Keratinocyte (primary cell): ENCODE data around the gene ARPC3. TPM values are rescaled to one million over a fixed set of nuclear protein-coding genes. Genes with fewer than 3 reads are reported as not detected.
"Not testable (repeated sequence)": the region's sequence is repeated elsewhere in the genome, so short reads cannot be mapped to it uniquely, and the experiment has no call there.

ENCODE experiments used
- DNase-seq: peaks from one replicate; pipeline ENCODE4 v3.0.0-alpha.2; 2011; ENCODE audit warnings: low read depth, missing footprints, low spot score
- FAIRE-seq: peaks from 2 replicates; lab custom pipeline; 2011; peaks lifted over from hg19 to GRCh38; lab: Jason Lieb, UNC
- H2AFZ ChIP-seq: 2 replicates; pipeline ENCODE4 v1.6.0; 2012; ENCODE audit warnings: low read length, control low read depth, inconsistent platforms; ENCODE audit not compliant: control insufficient read depth
- H3K27ac ChIP-seq: 2 replicates; pipeline ENCODE4 v1.5.1; 2011; ENCODE audit warnings: low read length; ENCODE audit not compliant: control insufficient read depth, insufficient read depth
- H3K27me3 ChIP-seq: 3 replicates; pipeline ENCODE4 v1.6.0; 2011; ENCODE audit warnings: low read length; ENCODE audit not compliant: control insufficient read depth, insufficient read depth; ENCODE audit errors: extremely low read depth
- H3K36me3 ChIP-seq, 2 experiments: 2 replicates in 1 of 2; 3 replicates in 1 of 2; pipeline ENCODE4 v1.5.1; 2011; ENCODE audit warnings: low read length in 2 of 2, mild to moderate bottlenecking in 1 of 2; ENCODE audit not compliant: control insufficient read depth in 2 of 2, insufficient read depth in 2 of 2; ENCODE audit errors: extremely low read depth in 1 of 2
- H3K4me1 ChIP-seq: 3 replicates; pipeline ENCODE4 v1.5.1; 2011; ENCODE audit warnings: low read length; ENCODE audit not compliant: control insufficient read depth, insufficient read depth; ENCODE audit errors: extremely low read depth
- H3K4me2 ChIP-seq: 3 replicates; pipeline ENCODE4 v1.6.0; 2011; ENCODE audit warnings: low read depth, low read length; ENCODE audit not compliant: control insufficient read depth, insufficient read depth; ENCODE audit errors: extremely low read depth
- H3K4me3 ChIP-seq, 3 experiments: fragments of 200-600 bp in 1 of 3; sonication (generic) in 1 of 3; 2 replicates in 2 of 3; 3 replicates in 1 of 3; pipeline ENCODE4 v1.5.1; 2011 to 2016; ENCODE audit warnings: low read length in 3 of 3, mild to moderate bottlenecking in 3 of 3, control low read depth in 2 of 3, inconsistent platforms in 1 of 3, low read depth in 1 of 3, mixed read lengths in 1 of 3, mixed run types in 1 of 3, moderate library complexity in 1 of 3; ENCODE audit not compliant: control insufficient read depth in 2 of 3, insufficient read depth in 2 of 3; ENCODE audit errors: extremely low read depth in 1 of 3
- H3K79me2 ChIP-seq: 2 replicates; pipeline ENCODE4 v1.6.0; 2012; ENCODE audit warnings: low read length; ENCODE audit not compliant: control insufficient read depth, insufficient read depth
- H3K9ac ChIP-seq: 3 replicates; pipeline ENCODE4 v1.6.0; 2011; ENCODE audit warnings: low read length; ENCODE audit not compliant: control insufficient read depth, insufficient read depth; ENCODE audit errors: extremely low read depth
- H3K9me1 ChIP-seq: 3 replicates; pipeline ENCODE4 v1.6.0; 2011; ENCODE audit warnings: low read length; ENCODE audit not compliant: control insufficient read depth, insufficient read depth; ENCODE audit errors: extremely low read depth
- H3K9me3 ChIP-seq: 2 replicates; pipeline ENCODE4 v1.5.1; 2012; ENCODE audit warnings: low read depth, low read length; ENCODE audit not compliant: control insufficient read depth
- H4K20me1 ChIP-seq: 3 replicates; pipeline ENCODE4 v1.6.0; 2011; ENCODE audit warnings: low read length; ENCODE audit not compliant: control insufficient read depth, insufficient read depth; ENCODE audit errors: extremely low read depth
- CTCF ChIP-seq, 3 experiments: IDR thresholded peaks in 1 of 3; conservative IDR thresholded peaks in 1 of 3; optimal IDR thresholded peaks in 1 of 3; 2 replicates in 2 of 3; 3 replicates in 1 of 3; pipeline versions ENCODE3 to v1.5.1; 2011; ENCODE audit warnings: low read length in 3 of 3, mild to moderate bottlenecking in 3 of 3, moderate library complexity in 2 of 3, control low read depth in 1 of 3, inconsistent platforms in 1 of 3; ENCODE audit not compliant: insufficient read depth in 2 of 3; ENCODE audit errors: extremely low read depth in 1 of 3
- EZH2 ChIP-seq: IDR thresholded peaks from one replicate; pipeline ENCODE4 v1.6.1; 2012; ENCODE audit warnings: inconsistent platforms, mild to moderate bottlenecking, low read length, moderate library complexity
- dilution Hi-C: fragments of 300-500 bp; cut with MboI; formaldehyde crosslinking; loops from one replicate; pipeline ENCODE4 v1.7.0; 2020; ENCODE audit warnings: low sequenced_read_pairs; ENCODE audit not compliant: extremely low pct_ligation_motif_present
- polyA plus RNA-seq, 5 experiments: library from polyadenylated mRNA; depleted of rRNA in 3 of 5; stranded (reverse) in 3 of 5; stranded (forward) in 1 of 5; unstranded in 1 of 5; fragments of >200 nt; gene quantifications; 1 replicate in 1 of 5; 2 replicates in 3 of 5; 3 replicates in 1 of 5; pipeline versions ENCODE4 v1.2.1 to v1.2.3, GENCODE V29; 2011 to 2012; ENCODE audit warnings: missing spikeins in 2 of 5, low read depth in 1 of 5, low replicate concordance in 1 of 5

ARPC3 gene
- polyA plus RNA-seq, 1 donor (not counting 4 experiments of a cell fraction or from before 2014, with no cell fraction given) = 139 TPM

DNA sequence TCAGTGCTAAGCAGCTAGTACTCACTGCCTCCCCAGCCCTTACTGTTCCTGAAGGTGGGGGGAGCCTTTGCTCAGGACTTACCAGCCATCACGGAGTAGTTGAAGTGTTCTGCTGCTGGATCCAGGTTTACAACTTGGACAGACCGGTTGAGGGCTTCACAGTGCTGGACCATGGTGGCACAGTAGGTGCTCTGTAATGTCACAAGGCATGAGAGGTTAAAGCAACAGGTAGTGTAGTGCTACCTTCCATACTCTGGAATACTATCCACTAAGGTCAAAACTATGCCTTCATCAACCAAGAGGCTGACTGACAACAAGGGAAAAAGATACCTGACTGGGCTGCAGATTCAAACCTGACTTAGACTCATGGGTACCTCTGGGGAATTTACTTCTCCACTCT is 14.9 kb upstream of the ARPC3 start:
- H3K27me3 ChIP-seq = no peaks in the 10 kb centered on the region
- no peak overlapping the region for H2AFZ ChIP-seq
- H3K36me3 ChIP-seq = peaks cover 4 to 8% of the 10 kb centered on the region in 2 experiments
- dilution Hi-C loops = no loop called here
- no peak overlapping the region for H3K9ac ChIP-seq
- no peak for DNase-seq
- no peaks in the 10 kb centered on the region for H3K9me3 ChIP-seq
- peaks cover 25% of the 10 kb centered on the region for H3K79me2 ChIP-seq
- peaks cover 10% of the 10 kb centered on the region for H3K4me1 ChIP-seq
- FAIRE-seq = no peak
- TF ChIP-seq CTCF (optimal IDR thresholded peaks at IDR 0.05 in 1 of 3, IDR thresholded peaks at IDR 0.05 in 1 of 3, conservative IDR thresholded peaks at IDR 0.05 in 1 of 3; ENCODE audit: extremely low read depth in 1 of 3, insufficient read depth in 2 of 3, low read length in 3 of 3) = no peak
- TF ChIP-seq EZH2 = no peak
- no peak overlapping the region for H3K4me3 ChIP-seq
- no peak overlapping the region for H3K4me2 ChIP-seq
- H3K9me1 ChIP-seq = no peaks in the 10 kb centered on the region
- no peaks in the 10 kb centered on the region for H4K20me1 ChIP-seq
- no peak overlapping the region for H3K27ac ChIP-seq

GRCh38 chr12:110461189-110461588 is 11.1 kb upstream of the ARPC3 start:
- dilution Hi-C loops, H2AFZ ChIP-seq, H3K79me2 ChIP-seq, H3K27ac ChIP-seq, H3K4me1 ChIP-seq, H3K4me2 ChIP-seq, H3K9me1 ChIP-seq, H3K9ac ChIP-seq, FAIRE-seq, H3K9me3 ChIP-seq, H3K4me3 ChIP-seq, H3K27me3 ChIP-seq, H4K20me1 ChIP-seq, DNase-seq: not testable (repeated sequence)
- peaks cover 7 to 14% of the 10 kb centered on the region in 2 experiments for H3K36me3 ChIP-seq

DNA sequence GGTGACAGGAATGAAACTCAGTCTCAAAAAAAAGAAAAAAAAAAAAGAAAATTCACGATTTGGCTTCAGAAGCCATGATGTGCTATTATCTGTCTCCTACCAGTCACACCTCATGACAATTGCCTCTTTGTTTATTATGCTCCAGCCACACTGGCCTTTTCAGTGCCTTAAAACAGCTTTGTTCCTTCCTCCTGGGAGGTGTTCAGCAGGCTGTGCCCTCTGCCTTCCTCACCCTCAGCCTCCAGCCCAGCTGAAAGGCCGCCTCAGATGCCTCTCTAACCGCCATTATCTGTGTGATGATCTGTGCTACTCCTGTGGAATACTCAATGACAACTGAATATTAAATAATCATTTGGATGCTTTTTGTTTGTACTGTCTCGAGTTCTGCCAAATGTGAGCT is 8.6 kb upstream of the ARPC3 start:
- peaks cover 3% of the 10 kb centered on the region for H3K79me2 ChIP-seq
- TF ChIP-seq CTCF (optimal IDR thresholded peaks at IDR 0.05 in 1 of 3, IDR thresholded peaks at IDR 0.05 in 1 of 3, conservative IDR thresholded peaks at IDR 0.05 in 1 of 3; ENCODE audit: extremely low read depth in 1 of 3, insufficient read depth in 2 of 3, low read length in 3 of 3) = no peak
- no peak for TF ChIP-seq EZH2
- H3K27me3 ChIP-seq = no peaks in the 10 kb centered on the region
- H3K27ac ChIP-seq = no peak overlapping the region
- no peak overlapping the region for H3K9ac ChIP-seq
- no peaks in the 10 kb centered on the region for H3K4me1 ChIP-seq
- peaks cover 5 to 9% of the 10 kb centered on the region in 2 experiments for H3K36me3 ChIP-seq
- dilution Hi-C loops = no loop called here
- H3K9me3 ChIP-seq = no peaks in the 10 kb centered on the region
- H3K9me1 ChIP-seq = no peaks in the 10 kb centered on the region
- no peak for DNase-seq
- no peak overlapping the region for H3K4me2 ChIP-seq
- FAIRE-seq = no peak
- H4K20me1 ChIP-seq = no peaks in the 10 kb centered on the region
- H3K4me3 ChIP-seq = no peak overlapping the region
- no peak overlapping the region for H2AFZ ChIP-seq
